ENCODE results near the gene NR5A2. TPM values are rescaled to one million over a fixed set of nuclear protein-coding genes. Genes with fewer than 3 reads are reported as not detected.
"Not testable (repeated sequence)": the region's sequence is repeated elsewhere in the genome, so short reads cannot be mapped to it uniquely, and the experiment has no call there.

The NR5A2 gene
- total and polyA plus RNA-seq, 4 donors: 2.0 to 10.3 (median 4.1) TPM; not detected in 1

- H3K36me3 ChIP-seq (ENCODE audit: control insufficient read depth in 1 of 2, insufficient read depth in 2 of 2, low read length in 1 of 2): no peaks in the 10 kb centered on the region
- H3K4me3 ChIP-seq (ENCODE audit: low read length in 2 of 2): no peak overlapping the region
- ATAC-seq (ENCODE audit: low FRiP score): no peak
- no peaks in the 10 kb centered on the region for H3K9me3 ChIP-seq (ENCODE audit: control insufficient read depth, low read length)
- H3K4me1 ChIP-seq (ENCODE audit: control insufficient read depth in 1 of 2, insufficient read depth in 2 of 2, low read length in 2 of 2): no peaks in the 10 kb centered on the region
- DNase-seq: no peak
- no peaks in the 10 kb centered on the region for H3K27me3 ChIP-seq (ENCODE audit: control insufficient read depth in 1 of 2, insufficient read depth in 2 of 2, low read length in 1 of 2)
- 97% methylated on average over 3 of the region's 3 CpGs for WGBS, 2 donors
- no peak overlapping the region for H3K27ac ChIP-seq (ENCODE audit: low read depth in 1 of 2, low read length in 2 of 2)
- intact Hi-C loops (cut with DNase I): no loop called here
These were observed 154.4 kb downstream of the NR5A2 start for GRCh38 chr1:200181861-200182260.

- H3K4me1 ChIP-seq (ENCODE audit: control insufficient read depth in 1 of 2, insufficient read depth in 2 of 2, low read length in 2 of 2): no peaks in the 10 kb centered on the region
- WGBS, 2 donors: 85 to 89% methylated on average over 7 of the region's 7 CpGs
- H3K27ac ChIP-seq (ENCODE audit: low read depth in 1 of 2, low read length in 2 of 2): no peak overlapping the region
- intact Hi-C loops (cut with DNase I): no loop called here
- DNase-seq: no peak
- no peaks in the 10 kb centered on the region for H3K9me3 ChIP-seq (ENCODE audit: control insufficient read depth, low read length)
- no peaks in the 10 kb centered on the region for H3K27me3 ChIP-seq (ENCODE audit: control insufficient read depth in 1 of 2, insufficient read depth in 2 of 2, low read length in 1 of 2)
- ATAC-seq (ENCODE audit: low FRiP score): no peak
- H3K36me3 ChIP-seq (ENCODE audit: control insufficient read depth in 1 of 2, insufficient read depth in 2 of 2, low read length in 1 of 2): no peaks in the 10 kb centered on the region
- H3K4me3 ChIP-seq (ENCODE audit: low read length in 2 of 2): no peak overlapping the region
These were observed 155.2 kb downstream of the NR5A2 start for GRCh38 chr1:200182701-200183100.

GRCh38 chr1:200183637-200184036, 156.1 kb downstream of the NR5A2 start:
- intact Hi-C loops (cut with DNase I): no loop called here
- Histone ChIP-seq H3K27me3 (ENCODE audit: control insufficient read depth in 1 of 2, insufficient read depth in 2 of 2, low read length in 1 of 2) (no peaks in the 10 kb centered on the region), H3K27ac (ENCODE audit: low read depth in 1 of 2, low read length in 2 of 2) (no peak overlapping the region), H3K4me1 (ENCODE audit: control insufficient read depth in 1 of 2, insufficient read depth in 2 of 2, low read length in 2 of 2) (no peaks in the 10 kb centered on the region), H3K9me3 (ENCODE audit: control insufficient read depth, low read length) (no peaks in the 10 kb centered on the region), H3K36me3 (ENCODE audit: control insufficient read depth in 1 of 2, insufficient read depth in 2 of 2, low read length in 1 of 2) (no peaks in the 10 kb centered on the region), H3K4me3 (ENCODE audit: low read length in 2 of 2) (no peak overlapping the region)
- 57 to 68% methylated on average over 2 of the region's 2 CpGs for WGBS, 2 donors
- ATAC-seq (ENCODE audit: low FRiP score) (no peak), DNase-seq (no peak)

- H3K36me3 ChIP-seq (ENCODE audit: control insufficient read depth in 1 of 2, insufficient read depth in 2 of 2, low read length in 1 of 2): no peaks in the 10 kb centered on the region
- ATAC-seq (ENCODE audit: low FRiP score): peak; percentile 69
- intact Hi-C loops (cut with DNase I): no loop called here
- H3K4me1 ChIP-seq (ENCODE audit: control insufficient read depth in 1 of 2, insufficient read depth in 2 of 2, low read length in 2 of 2): no peaks in the 10 kb centered on the region
- no peaks in the 10 kb centered on the region for H3K27me3 ChIP-seq (ENCODE audit: control insufficient read depth in 1 of 2, insufficient read depth in 2 of 2, low read length in 1 of 2)
- peak; percentile 78 to 84 for DNase-seq
- no peak overlapping the region for H3K4me3 ChIP-seq (ENCODE audit: low read length in 2 of 2)
- no peaks in the 10 kb centered on the region for H3K9me3 ChIP-seq (ENCODE audit: control insufficient read depth, low read length)
- H3K27ac ChIP-seq (ENCODE audit: low read depth in 1 of 2, low read length in 2 of 2): no peak overlapping the region
- WGBS, 2 donors: 22% methylated on average over 4 of the region's 4 CpGs
These were observed 156.7 kb downstream of the NR5A2 start for GRCh38 chr1:200184196-200184595.

- 89 to 91% methylated on average over 8 of the region's 8 CpGs for WGBS, 2 donors
- intact Hi-C loops (cut with DNase I): not testable (repeated sequence)
These were observed 157.7 kb downstream of the NR5A2 start for GRCh38 chr1:200185191-200185590.

GRCh38 chr1:200187332-200187731, 159.8 kb downstream of the NR5A2 start:
- DNase-seq; H3K27me3 ChIP-seq (ENCODE audit: control insufficient read depth in 1 of 2, insufficient read depth in 2 of 2, low read length in 1 of 2); H3K4me3 ChIP-seq (ENCODE audit: low read length in 2 of 2); H3K36me3 ChIP-seq (ENCODE audit: control insufficient read depth in 1 of 2, insufficient read depth in 2 of 2, low read length in 1 of 2); H3K27ac ChIP-seq (ENCODE audit: low read depth in 1 of 2, low read length in 2 of 2); intact Hi-C loops (cut with DNase I); ATAC-seq (ENCODE audit: low FRiP score); H3K4me1 ChIP-seq (ENCODE audit: control insufficient read depth in 1 of 2, insufficient read depth in 2 of 2, low read length in 2 of 2); H3K9me3 ChIP-seq (ENCODE audit: control insufficient read depth, low read length): not testable (repeated sequence)
- 86 to 90% methylated on average over 2 of the region's 2 CpGs for WGBS, 2 donors

More at GRCh38 chr1:200185191-200185590, 157.7 kb downstream of the NR5A2 start:
- not testable (repeated sequence) for DNase-seq; H3K9me3 ChIP-seq (ENCODE audit: control insufficient read depth, low read length); H3K27ac ChIP-seq (ENCODE audit: low read depth in 1 of 2, low read length in 2 of 2); H3K4me1 ChIP-seq (ENCODE audit: control insufficient read depth in 1 of 2, insufficient read depth in 2 of 2, low read length in 2 of 2); ATAC-seq (ENCODE audit: low FRiP score); H3K27me3 ChIP-seq (ENCODE audit: control insufficient read depth in 1 of 2, insufficient read depth in 2 of 2, low read length in 1 of 2); H3K36me3 ChIP-seq (ENCODE audit: control insufficient read depth in 1 of 2, insufficient read depth in 2 of 2, low read length in 1 of 2); H3K4me3 ChIP-seq (ENCODE audit: low read length in 2 of 2)

GRCh38 chr1:200191993-200192392, 164.5 kb downstream of the NR5A2 start:
- Histone ChIP-seq H3K9me3 (ENCODE audit: control insufficient read depth, low read length) (no peaks in the 10 kb centered on the region), H3K4me1 (ENCODE audit: control insufficient read depth in 1 of 2, insufficient read depth in 2 of 2, low read length in 2 of 2) (no peaks in the 10 kb centered on the region), H3K36me3 (ENCODE audit: control insufficient read depth in 1 of 2, insufficient read depth in 2 of 2, low read length in 1 of 2) (no peaks in the 10 kb centered on the region), H3K4me3 (ENCODE audit: low read length in 2 of 2) (no peak overlapping the region), H3K27me3 (ENCODE audit: control insufficient read depth in 1 of 2, insufficient read depth in 2 of 2, low read length in 1 of 2) (no peaks in the 10 kb centered on the region), H3K27ac (ENCODE audit: low read depth in 1 of 2, low read length in 2 of 2) (no peak overlapping the region)
- no peak for DNase-seq
- no peak for ATAC-seq (ENCODE audit: low FRiP score)
- intact Hi-C loops (cut with DNase I): no loop called here
- WGBS, 2 donors: 64 to 68% methylated on average over 3 of the region's 3 CpGs

- no peaks in the 10 kb centered on the region for H3K36me3 ChIP-seq (ENCODE audit: control insufficient read depth in 1 of 2, insufficient read depth in 2 of 2, low read length in 1 of 2)
- no peaks in the 10 kb centered on the region for H3K27me3 ChIP-seq (ENCODE audit: control insufficient read depth in 1 of 2, insufficient read depth in 2 of 2, low read length in 1 of 2)
- no peaks in the 10 kb centered on the region for H3K9me3 ChIP-seq (ENCODE audit: control insufficient read depth, low read length)
- DNase-seq (no peak), ATAC-seq (ENCODE audit: low FRiP score) (no peak)
- intact Hi-C loops (cut with DNase I): no loop called here
- no peak overlapping the region for H3K4me3 ChIP-seq (ENCODE audit: low read length in 2 of 2)
- WGBS, 2 donors: 89 to 90% methylated on average over 8 of the region's 8 CpGs
- no peak overlapping the region for H3K27ac ChIP-seq (ENCODE audit: low read depth in 1 of 2, low read length in 2 of 2)
- H3K4me1 ChIP-seq (ENCODE audit: control insufficient read depth in 1 of 2, insufficient read depth in 2 of 2, low read length in 2 of 2): no peaks in the 10 kb centered on the region
These were observed 167.0 kb downstream of the NR5A2 start for GRCh38 chr1:200194477-200194876.

GRCh38 chr1:200198236-200198635, 170.7 kb downstream of the NR5A2 start:
- 26 to 27% methylated on average over 3 of the region's 3 CpGs for WGBS, 2 donors
- H3K27ac ChIP-seq (ENCODE audit: low read depth in 1 of 2, low read length in 2 of 2): no peak overlapping the region
- H3K4me3 ChIP-seq (ENCODE audit: low read length in 2 of 2): no peak overlapping the region
- H3K36me3 ChIP-seq (ENCODE audit: control insufficient read depth in 1 of 2, insufficient read depth in 2 of 2, low read length in 1 of 2): no peaks in the 10 kb centered on the region
- intact Hi-C loops (cut with DNase I): no loop called here
- H3K9me3 ChIP-seq (ENCODE audit: control insufficient read depth, low read length): peaks cover 4% of the 10 kb centered on the region
- no peaks in the 10 kb centered on the region for H3K27me3 ChIP-seq (ENCODE audit: control insufficient read depth in 1 of 2, insufficient read depth in 2 of 2, low read length in 1 of 2)
- H3K4me1 ChIP-seq (ENCODE audit: control insufficient read depth in 1 of 2, insufficient read depth in 2 of 2, low read length in 2 of 2): no peaks in the 10 kb centered on the region
- ATAC-seq (ENCODE audit: low FRiP score) (no peak), DNase-seq (no peak)

Measured in aorta (tissue), 5 donors.